ENCODE results near the gene DYRK2. TPM values are rescaled to one million over a fixed set of nuclear protein-coding genes. Genes with fewer than 3 reads are reported as not detected.

DYRK2 gene
- total RNA-seq, 1 donor from 2014 or later, result 48.1 TPM

DNA sequence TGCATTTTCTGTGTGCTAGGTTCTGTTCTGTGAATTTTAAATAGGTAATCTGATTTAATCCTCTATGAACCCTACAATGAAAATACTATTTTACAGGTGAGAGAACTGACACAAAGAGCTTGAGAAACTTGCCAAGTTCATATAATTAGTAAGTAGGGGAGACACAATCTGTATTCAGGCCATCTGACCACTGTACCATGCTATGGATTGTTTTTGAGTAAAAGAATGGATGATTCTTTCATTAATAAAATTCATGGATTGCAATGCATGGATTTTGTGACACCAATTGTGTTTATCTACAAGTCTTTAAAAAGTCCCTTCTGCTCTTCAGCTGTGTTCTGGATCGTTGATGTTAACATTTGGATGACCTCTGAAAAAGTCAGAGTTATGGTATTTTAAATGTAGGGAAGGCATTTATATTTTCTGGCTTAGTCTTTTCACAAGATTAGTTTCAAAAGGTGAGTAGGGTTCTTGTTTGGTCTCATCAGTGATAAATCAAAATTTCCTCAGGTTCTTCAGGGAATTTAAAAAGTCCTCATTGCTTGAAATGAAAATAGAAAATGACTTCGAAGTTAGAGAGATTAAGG is 15.4 kb upstream of the DYRK2 start:
- no peaks in the 10 kb centered on the region for H3K36me3 Mint-ChIP-seq (ENCODE audit: insufficient read depth)
- DNase-seq (ENCODE audit: low spot score, unreplicated experiment), result no peak
- H3K4me3 Mint-ChIP-seq (ENCODE audit: low read depth), result no peak overlapping the region
- no peak overlapping the region for H3K27ac Mint-ChIP-seq
- H3K27me3 Mint-ChIP-seq, result peaks cover 3% of the 10 kb centered on the region
- H3K4me1 Mint-ChIP-seq (ENCODE audit: low read depth), result peaks cover 13% of the 10 kb centered on the region
- no peak for TF ChIP-seq CTCF (IDR thresholded peaks at IDR 0.05; ENCODE audit: unreplicated experiment)
- H3K9me3 Mint-ChIP-seq (ENCODE audit: low read depth), result no peaks in the 10 kb centered on the region

DNA sequence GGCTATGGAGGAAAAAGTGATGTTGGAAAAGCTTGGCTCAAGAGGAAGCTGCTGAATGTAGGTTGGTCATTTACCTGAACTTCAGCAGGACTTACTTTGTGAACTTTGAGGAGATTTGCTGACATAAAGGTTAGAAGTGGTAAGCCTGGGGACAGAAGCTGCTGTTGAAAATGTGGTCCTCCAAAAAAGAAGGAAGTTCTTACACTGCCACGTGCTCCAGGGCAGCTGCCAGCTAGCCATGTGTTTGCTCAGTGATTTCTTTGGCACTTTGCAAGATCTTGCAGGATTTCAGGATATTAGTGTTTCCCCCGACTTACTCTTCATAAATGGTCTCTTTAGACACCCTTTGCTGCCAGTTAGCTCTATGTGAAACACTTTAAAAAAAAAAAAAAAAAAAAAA is 14.8 kb upstream of the DYRK2 start:
- peaks cover 3% of the 10 kb centered on the region for H3K27me3 Mint-ChIP-seq
- no peaks in the 10 kb centered on the region for H3K36me3 Mint-ChIP-seq (ENCODE audit: insufficient read depth)
- no peak for TF ChIP-seq CTCF (IDR thresholded peaks at IDR 0.05; ENCODE audit: unreplicated experiment)
- H3K4me1 Mint-ChIP-seq (ENCODE audit: low read depth), result peaks cover 13% of the 10 kb centered on the region
- no peaks in the 10 kb centered on the region for H3K9me3 Mint-ChIP-seq (ENCODE audit: low read depth)
- no peak overlapping the region for H3K4me3 Mint-ChIP-seq (ENCODE audit: low read depth)
- no peak overlapping the region for H3K27ac Mint-ChIP-seq
- DNase-seq (ENCODE audit: low spot score, unreplicated experiment), result no peak

- H3K4me3 Mint-ChIP-seq (ENCODE audit: low read depth), result no peak overlapping the region
- no peak for TF ChIP-seq CTCF (IDR thresholded peaks at IDR 0.05; ENCODE audit: unreplicated experiment)
- H3K36me3 Mint-ChIP-seq (ENCODE audit: insufficient read depth), result no peaks in the 10 kb centered on the region
- no peak overlapping the region for H3K27ac Mint-ChIP-seq
- DNase-seq (ENCODE audit: low spot score, unreplicated experiment), result no peak
- H3K27me3 Mint-ChIP-seq, result peaks cover 3% of the 10 kb centered on the region
- no peaks in the 10 kb centered on the region for H3K9me3 Mint-ChIP-seq (ENCODE audit: low read depth)
- peaks cover 13% of the 10 kb centered on the region for H3K4me1 Mint-ChIP-seq (ENCODE audit: low read depth)
Measured at GRCh38 chr12:67634303-67634761, 14.2 kb upstream of the DYRK2 start.

- H3K9me3 Mint-ChIP-seq (ENCODE audit: low read depth), result no peaks in the 10 kb centered on the region
- H3K4me3 Mint-ChIP-seq (ENCODE audit: low read depth), result no peak overlapping the region
- H3K27me3 Mint-ChIP-seq, result peaks cover 10% of the 10 kb centered on the region
- no peak for TF ChIP-seq CTCF (IDR thresholded peaks at IDR 0.05; ENCODE audit: unreplicated experiment)
- no peaks in the 10 kb centered on the region for H3K36me3 Mint-ChIP-seq (ENCODE audit: insufficient read depth)
- H3K27ac Mint-ChIP-seq, result no peak overlapping the region
- H3K4me1 Mint-ChIP-seq (ENCODE audit: low read depth), result peaks cover 6% of the 10 kb centered on the region
- DNase-seq (ENCODE audit: low spot score, unreplicated experiment), result no peak
Measured at GRCh38 chr12:67637718-67638117, 10.8 kb upstream of the DYRK2 start.

- Mint-ChIP-seq H3K4me1 (ENCODE audit: low read depth) (peaks cover 6% of the 10 kb centered on the region), H3K27ac (no peak overlapping the region)
- TF ChIP-seq CTCF (IDR thresholded peaks at IDR 0.05; ENCODE audit: unreplicated experiment), result no peak
Measured at GRCh38 chr12:67638694-67639093, 9.9 kb upstream of the DYRK2 start.

More at GRCh38 chr12:67638694-67639093, 9.9 kb upstream of the DYRK2 start:
- no peak for DNase-seq (ENCODE audit: low spot score, unreplicated experiment)
- no peaks in the 10 kb centered on the region for H3K36me3 Mint-ChIP-seq (ENCODE audit: insufficient read depth)
- no peak overlapping the region for H3K4me3 Mint-ChIP-seq (ENCODE audit: low read depth)
- H3K27me3 Mint-ChIP-seq, result peaks cover 9% of the 10 kb centered on the region
- no peaks in the 10 kb centered on the region for H3K9me3 Mint-ChIP-seq (ENCODE audit: low read depth)

All from progenitor cell of endocrine pancreas (in vitro differentiated cells).